A549 (cell line): ENCODE data around the gene SLFN5. TPM values are rescaled to one million over a fixed set of nuclear protein-coding genes. Genes with fewer than 3 reads are reported as not detected.

ENCODE experiments used
- ATAC-seq, 2 experiments: fragments of 200-7000 bp in 1 of 2; fragments of >200 bp in 1 of 2; cut with Nextera tagmentation in 1 of 2; cut with Tn5 transposase in 1 of 2; 3 replicates each; pipeline versions ENCODE4 v1.8.0 to v1.9.1; 2018 to 2020; ENCODE audit warnings: mild to moderate bottlenecking in 1 of 2, moderate library complexity in 1 of 2
- CTCF ChIA-PET: fragments of 300-600 bp; sonication (Branson Sonifier 250); formaldehyde crosslinking; extraction: SDS; loops from one replicate; lab custom pipeline; 2021; ENCODE audit warnings: antibody characterized with exemption, inconsistent platforms; lab: Yijun Ruan, JAX
- POLR2A ChIA-PET: fragments of 350-600 bp; formaldehyde crosslinking; extraction: SDS; loops from one replicate; lab custom pipeline; 2021; ENCODE audit warnings: antibody characterized with exemption, inconsistent platforms; lab: Yijun Ruan, JAX
- DNase-seq, 2 experiments: peaks; one replicate each; pipeline versions ENCODE4 v3.0.0 to v3.0.0-alpha.2; 2011 to 2016; ENCODE audit warnings: low read depth in 1 of 2, low spot score in 1 of 2
- FAIRE-seq: peaks from 2 replicates; lab custom pipeline; 2011; peaks lifted over from hg19 to GRCh38; lab: Jason Lieb, UNC
- H3K27ac ChIP-seq, 2 experiments: fragments of >200 bp; sonication (Bioruptor Twin); formaldehyde crosslinking; 3 replicates each; pipeline ENCODE4 v1.5.1; 2016 to 2017
- H3K4me1 ChIP-seq: fragments of >200 bp; sonication (Bioruptor Twin); formaldehyde crosslinking; 3 replicates; pipeline ENCODE4 v1.6.1; 2016
- H3K4me2 ChIP-seq: fragments of >200 bp; sonication (Bioruptor Twin); formaldehyde crosslinking; 3 replicates; pipeline ENCODE4 v1.6.1; 2016
- H3K4me3 ChIP-seq: fragments of >200 bp; sonication (Bioruptor Twin); formaldehyde crosslinking; 3 replicates; pipeline ENCODE4 v1.5.1; 2016
- H3K9me3 ChIP-seq: fragments of >200 bp; sonication (Bioruptor Twin); formaldehyde crosslinking; 3 replicates; pipeline ENCODE4 v1.6.1; 2016
- CBX2 ChIP-seq: fragments of 200-600 bp; sonication (generic); IDR thresholded peaks from 2 replicates; pipeline ENCODE4 v1.6.1; 2016; ENCODE audit warnings: low read depth, mild to moderate bottlenecking, borderline replicate concordance
- CBX8 ChIP-seq: fragments of 200-600 bp; sonication (generic); IDR thresholded peaks from 2 replicates; pipeline ENCODE4 v1.6.1; 2016
- CEBPB ChIP-seq, 2 experiments: fragments of >200 bp in 1 of 2; sonication (Bioruptor Twin) in 1 of 2; formaldehyde crosslinking in 1 of 2; IDR thresholded peaks; 2 replicates each; pipeline ENCODE4 v1.6.1; 2012 to 2016
- CHD4 ChIP-seq: fragments of 200-600 bp; sonication (generic); IDR thresholded peaks from 2 replicates; pipeline ENCODE4 v1.6.1; 2016; ENCODE audit warnings: antibody characterized with exemption, mild to moderate bottlenecking, borderline replicate concordance
- EP300 ChIP-seq, 2 experiments: fragments of >200 bp; sonication (Bioruptor Twin); formaldehyde crosslinking; IDR thresholded peaks; 2 replicates in 1 of 2; 3 replicates in 1 of 2; pipeline ENCODE4 v1.6.1; 2016 to 2017
- HOXB13 ChIP-seq: fragments of 250-450 bp; sonication (Bioruptor Pico); IDR thresholded peaks from 2 replicates; pipeline ENCODE4 v1.5.0; 2020; ENCODE audit warnings: low read depth, mild to moderate bottlenecking, moderate library complexity
- JUNB ChIP-seq: fragments of >200 bp; sonication (Bioruptor Twin); formaldehyde crosslinking; IDR thresholded peaks from 2 replicates; pipeline ENCODE4 v1.6.1; 2016
- MAFK ChIP-seq: fragments of 450-650 bp; IDR thresholded peaks from 2 replicates; pipeline ENCODE4 v1.6.1; 2014; ENCODE audit not compliant: partially characterized antibody
- MAZ ChIP-seq: fragments of 150-350 bp; IDR thresholded peaks from 2 replicates; pipeline ENCODE4 v1.6.1; 2014; ENCODE audit warnings: antibody characterized with exemption, low read depth, low read length, borderline replicate concordance
- RAD21 ChIP-seq, 2 experiments: fragments of >200 bp in 1 of 2; sonication (Bioruptor Twin) in 1 of 2; formaldehyde crosslinking in 1 of 2; IDR thresholded peaks in 1 of 2; conservative IDR thresholded peaks in 1 of 2; 2 replicates in 1 of 2; 3 replicates in 1 of 2; pipeline ENCODE4 v1.6.1; 2012 to 2018; ENCODE audit warnings: inconsistent platforms in 1 of 2
- RARB ChIP-seq: fragments of 250-450 bp; sonication (Bioruptor Pico); IDR thresholded peaks from 2 replicates; pipeline ENCODE4 v1.8.0; 2021; ENCODE audit warnings: mild to moderate bottlenecking, moderate library complexity
- RNF2 ChIP-seq: fragments of 200-600 bp; sonication (generic); IDR thresholded peaks from 2 replicates; pipeline ENCODE4 v1.6.1; 2016; ENCODE audit warnings: low read depth, mild to moderate bottlenecking, antibody characterized with exemption, moderate library complexity, borderline replicate concordance
- SMC3 ChIP-seq: fragments of >200 bp; sonication (Bioruptor Twin); formaldehyde crosslinking; IDR thresholded peaks from 3 replicates; pipeline ENCODE4 v1.6.1; 2018; ENCODE audit warnings: inconsistent platforms
- SREBF2 ChIP-seq: fragments of 450-650 bp; IDR thresholded peaks from 2 replicates; pipeline ENCODE4 v1.6.1; 2014; ENCODE audit warnings: mild to moderate bottlenecking, moderate library complexity
- TFCP2L1 ChIP-seq: fragments of 250-450 bp; sonication (Bioruptor Pico); IDR thresholded peaks from 2 replicates; pipeline ENCODE4 v1.5.0; 2021; ENCODE audit warnings: mild to moderate bottlenecking
- TP53 ChIP-seq: fragments of 250-450 bp; sonication (Bioruptor Pico); IDR thresholded peaks from 2 replicates; pipeline ENCODE4 v1.5.0; 2021; ENCODE audit warnings: mild to moderate bottlenecking, moderate library complexity
- WGBS: methylation state at CpG from one replicate; pipeline ENCODE4 v1.1.6; 2017; ENCODE audit errors: missing lambda C conversion rate; 5-methylcytosine and 5-hydroxymethylcytosine counted together
- polyA plus RNA-seq, 4 experiments: library from polyadenylated mRNA; depleted of rRNA in 3 of 4; stranded (reverse); fragments of >200 nt; fragmentation: RNase III in 1 of 4; extraction: RNeasy Plus Mini Kit Qiagen cat#74134 plus additional on column Dnase treatment in 1 of 4; gene quantifications; 2 replicates in 3 of 4; 3 replicates in 1 of 4; pipeline ENCODE4 v1.2.3, GENCODE V29; 2011 to 2017
- TF ChIP-seq, protein P1 (sequence below): fragments of >200 bp; sonication (Bioruptor Twin); formaldehyde crosslinking; IDR thresholded peaks from 3 replicates; pipeline ENCODE4 v1.6.1; 2016
- TF ChIP-seq, protein P2 (sequence below): fragments of >200 bp; sonication (Bioruptor Twin); formaldehyde crosslinking; IDR thresholded peaks from 3 replicates; pipeline ENCODE4 v1.5.1; 2016
- TF ChIP-seq, protein P3 (sequence below): fragments of 250-450 bp; sonication (Bioruptor Pico); IDR thresholded peaks from 2 replicates; pipeline ENCODE4 v1.5.0; 2021; ENCODE audit warnings: mild to moderate bottlenecking, moderate library complexity, borderline replicate concordance

The SLFN5 gene
- polyA plus RNA-seq, 2 of the 4 experiments (the other 2 are of a cell fraction), result 1.9 to 33.1 TPM

DNA sequence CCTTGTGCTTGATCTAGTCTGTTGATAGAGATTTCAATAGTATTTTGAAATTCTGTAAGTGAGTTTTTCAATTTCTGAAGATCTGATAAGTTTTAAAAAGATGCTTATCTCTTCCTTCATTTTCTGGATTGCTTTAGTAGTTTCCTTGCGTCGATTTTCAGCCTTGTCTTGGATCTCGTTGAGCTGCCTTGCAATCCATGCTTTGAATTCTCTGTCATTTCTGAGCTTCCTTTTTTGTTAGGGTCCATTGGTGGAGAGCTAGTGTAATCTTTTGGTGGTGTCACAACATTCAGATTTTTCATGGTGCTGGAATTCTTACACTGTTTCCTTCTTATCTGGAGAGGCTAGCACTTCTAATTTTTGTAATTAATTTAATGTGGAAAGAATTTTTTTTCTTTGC lies 69.5 kb downstream of the SLFN5 start:
- Histone ChIP-seq H3K4me3 (no peak overlapping the region), H3K4me2 (no peak overlapping the region), H3K4me1 (peaks cover 6% of the 10 kb centered on the region)
- POLR2A ChIA-PET, result no interaction called here
- TF ChIP-seq HOXB13 (CRISPR knock-in tag), result no peak
- TF ChIP-seq, protein P1, sequence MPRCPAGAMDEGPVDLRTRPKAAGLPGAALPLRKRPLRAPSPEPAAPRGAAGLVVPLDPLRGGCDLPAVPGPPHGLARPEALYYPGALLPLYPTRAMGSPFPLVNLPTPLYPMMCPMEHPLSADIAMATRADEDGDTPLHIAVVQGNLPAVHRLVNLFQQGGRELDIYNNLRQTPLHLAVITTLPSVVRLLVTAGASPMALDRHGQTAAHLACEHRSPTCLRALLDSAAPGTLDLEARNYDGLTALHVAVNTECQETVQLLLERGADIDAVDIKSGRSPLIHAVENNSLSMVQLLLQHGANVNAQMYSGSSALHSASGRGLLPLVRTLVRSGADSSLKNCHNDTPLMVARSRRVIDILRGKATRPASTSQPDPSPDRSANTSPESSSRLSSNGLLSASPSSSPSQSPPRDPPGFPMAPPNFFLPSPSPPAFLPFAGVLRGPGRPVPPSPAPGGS, result no peak
- TF ChIP-seq RNF2, result no peak
- no peak for TF ChIP-seq TFCP2L1 (CRISPR knock-in tag)
- no peak for TF ChIP-seq MAFK
- TF ChIP-seq EP300 (IDR thresholded peaks at IDR 0.05), result no peak
- TF ChIP-seq, all 56 proteins: peak for 0
- no peak for DNase-seq
- WGBS, result 61% methylated on average over 3 of the region's 3 CpGs
- FAIRE-seq, result no peak
- ATAC-seq, result no peak
- H3K27ac ChIP-seq, result no peak overlapping the region
- no peaks in the 10 kb centered on the region for H3K9me3 ChIP-seq
- CTCF ChIA-PET, result interaction anchor here (0.6 to 11.7 kb wide), 63 partner anchors 9 to 436 kb away, joined by 3 to 291 read pairs (median 4); partner anchors contain the start of genes SLFN12L, SLFN13, SLFN5 and UNC45B

DNA sequence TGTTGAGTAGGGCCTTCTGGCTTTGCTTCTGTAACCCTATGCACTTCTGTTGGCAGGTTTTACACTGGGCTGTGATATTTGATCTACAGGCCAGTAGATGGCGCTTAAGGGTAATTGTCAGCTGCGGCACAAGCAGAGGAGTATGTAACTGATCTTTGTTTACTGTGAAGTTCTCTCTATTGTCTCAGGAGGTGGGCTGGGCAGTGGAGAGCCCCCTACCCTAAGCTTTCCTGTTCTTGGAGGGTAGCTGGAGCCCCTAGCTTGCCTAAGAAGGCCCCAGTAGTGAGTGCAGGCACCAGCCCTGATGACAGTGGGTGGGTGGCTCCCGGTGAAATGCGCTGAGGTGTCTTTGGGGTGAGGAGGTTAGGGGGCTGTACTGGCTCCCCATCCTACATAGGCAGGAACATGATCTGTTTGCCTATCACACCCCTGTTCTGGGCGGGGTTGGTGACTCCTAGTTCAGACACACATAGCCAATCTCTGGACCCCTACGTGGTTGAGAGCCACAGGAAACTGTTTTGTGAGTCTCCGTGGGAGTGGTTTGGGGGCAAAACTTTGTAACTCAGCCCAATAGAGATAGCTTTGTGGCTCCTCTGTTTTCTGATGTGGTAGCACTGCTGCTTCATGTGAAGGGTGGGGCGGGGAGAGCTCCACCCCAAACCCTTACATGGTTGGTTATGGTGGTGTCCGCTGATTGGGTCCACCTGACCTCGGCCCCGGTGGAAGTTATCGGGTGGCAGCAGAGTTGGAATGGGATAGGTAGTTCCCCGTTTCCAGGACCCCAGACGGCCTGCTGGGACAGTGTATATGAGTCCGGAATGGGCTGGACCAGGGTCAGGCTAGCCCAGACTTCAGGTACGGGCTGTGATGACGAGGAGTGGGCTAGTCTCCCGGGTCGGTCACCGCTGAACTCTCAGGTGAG lies 70.2 kb downstream of the SLFN5 start:
- no peak overlapping the region for H3K27ac ChIP-seq
- 61% methylated on average over 20 of the region's 20 CpGs for WGBS
- ATAC-seq (peak; percentile 96 to 98), FAIRE-seq (peak; percentile 96), DNase-seq (peak; percentile 69 to 77)
- TF ChIP-seq MAFK, result no peak
- TF ChIP-seq TP53 (CRISPR knock-in tag), result no peak
- no peak for TF ChIP-seq CBX8
- TF ChIP-seq, protein P2, sequence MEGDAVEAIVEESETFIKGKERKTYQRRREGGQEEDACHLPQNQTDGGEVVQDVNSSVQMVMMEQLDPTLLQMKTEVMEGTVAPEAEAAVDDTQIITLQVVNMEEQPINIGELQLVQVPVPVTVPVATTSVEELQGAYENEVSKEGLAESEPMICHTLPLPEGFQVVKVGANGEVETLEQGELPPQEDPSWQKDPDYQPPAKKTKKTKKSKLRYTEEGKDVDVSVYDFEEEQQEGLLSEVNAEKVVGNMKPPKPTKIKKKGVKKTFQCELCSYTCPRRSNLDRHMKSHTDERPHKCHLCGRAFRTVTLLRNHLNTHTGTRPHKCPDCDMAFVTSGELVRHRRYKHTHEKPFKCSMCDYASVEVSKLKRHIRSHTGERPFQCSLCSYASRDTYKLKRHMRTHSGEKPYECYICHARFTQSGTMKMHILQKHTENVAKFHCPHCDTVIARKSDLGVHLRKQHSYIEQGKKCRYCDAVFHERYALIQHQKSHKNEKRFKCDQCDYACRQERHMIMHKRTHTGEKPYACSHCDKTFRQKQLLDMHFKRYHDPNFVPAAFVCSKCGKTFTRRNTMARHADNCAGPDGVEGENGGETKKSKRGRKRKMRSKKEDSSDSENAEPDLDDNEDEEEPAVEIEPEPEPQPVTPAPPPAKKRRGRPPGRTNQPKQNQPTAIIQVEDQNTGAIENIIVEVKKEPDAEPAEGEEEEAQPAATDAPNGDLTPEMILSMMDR, result peak; percentile 89
- no peak for TF ChIP-seq CHD4
- TF ChIP-seq, protein P3, sequence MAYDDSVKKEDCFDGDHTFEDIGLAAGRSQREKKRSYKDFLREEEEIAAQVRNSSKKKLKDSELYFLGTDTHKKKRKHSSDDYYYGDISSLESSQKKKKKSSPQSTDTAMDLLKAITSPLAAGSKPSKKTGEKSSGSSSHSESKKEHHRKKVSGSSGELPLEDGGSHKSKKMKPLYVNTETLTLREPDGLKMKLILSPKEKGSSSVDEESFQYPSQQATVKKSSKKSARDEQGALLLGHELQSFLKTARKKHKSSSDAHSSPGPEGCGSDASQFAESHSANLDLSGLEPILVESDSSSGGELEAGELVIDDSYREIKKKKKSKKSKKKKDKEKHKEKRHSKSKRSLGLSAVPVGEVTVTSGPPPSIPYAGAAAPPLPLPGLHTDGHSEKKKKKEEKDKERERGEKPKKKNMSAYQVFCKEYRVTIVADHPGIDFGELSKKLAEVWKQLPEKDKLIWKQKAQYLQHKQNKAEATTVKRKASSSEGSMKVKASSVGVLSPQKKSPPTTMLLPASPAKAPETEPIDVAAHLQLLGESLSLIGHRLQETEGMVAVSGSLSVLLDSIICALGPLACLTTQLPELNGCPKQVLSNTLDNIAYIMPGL (CRISPR knock-in tag), result no peak
- no peak for TF ChIP-seq RARB (CRISPR knock-in tag)
- TF ChIP-seq SREBF2, result no peak
- TF ChIP-seq JUNB, result no peak
- TF ChIP-seq HOXB13 (CRISPR knock-in tag), result no peak
- no peak for TF ChIP-seq MAZ
- peak; percentile 91 for TF ChIP-seq SMC3
- TF ChIP-seq RAD21 (conservative IDR thresholded peaks at IDR 0.05 in 1 of 2, IDR thresholded peaks at IDR 0.05 in 1 of 2), result peak; percentile 90 to 94
- TF ChIP-seq CEBPB (IDR thresholded peaks at IDR 0.05), result no peak
- no peak for TF ChIP-seq CBX2
- H3K4me3 ChIP-seq, result no peak overlapping the region
- no peaks in the 10 kb centered on the region for H3K9me3 ChIP-seq
- H3K4me2 ChIP-seq, result no peak overlapping the region
- H3K4me1 ChIP-seq, result peaks cover 6% of the 10 kb centered on the region
- ChIA-PET CTCF (interaction anchor here (0.6 to 11.7 kb wide), 74 partner anchors 9 to 435 kb away, joined by 3 to 291 read pairs (median 4); partner anchors contain the start of genes SLFN12L, SLFN13, SLFN5 and UNC45B), POLR2A (interaction anchor here (0.6 kb wide), 2 partner anchors 70 to 74 kb away, joined by 3 read pairs; partner anchors contain the start of gene SLFN5)
